Sigmoid colon (tissue), 7 donors: ENCODE measurements around the gene COL8A1. TPM values are rescaled to one million over a fixed set of nuclear protein-coding genes. Genes with fewer than 3 reads are reported as not detected.

ENCODE experiments used
- DNase-seq: peaks from one replicate; pipeline ENCODE4 v3.0.0-alpha.2; 2019
- H3K27ac ChIP-seq, 4 donors: fragments of 200-600 bp; sonication (generic); one replicate each; pipeline ENCODE4 v1.5.1; 2016 to 2019; ENCODE audit warnings: mild to moderate bottlenecking in 1 of 4
- H3K27me3 ChIP-seq, 3 donors: fragments of 200-600 bp; sonication (generic); one replicate each; pipeline ENCODE4 v1.5.1; 2019; ENCODE audit warnings: mild to moderate bottlenecking in 1 of 3
- H3K36me3 ChIP-seq, 4 donors: fragments of 200-600 bp; sonication (generic); one replicate each; pipeline ENCODE4 v1.5.1; 2016 to 2019
- H3K4me1 ChIP-seq, 4 donors: fragments of 200-600 bp; sonication (generic); one replicate each; pipeline ENCODE4 v1.5.1; 2017 to 2019
- H3K4me3 ChIP-seq, 4 donors: fragments of 200-600 bp; sonication (generic); one replicate each; pipeline ENCODE4 v1.5.1; 2017 to 2019; ENCODE audit warnings: mild to moderate bottlenecking in 2 of 4, moderate library complexity in 1 of 4
- H3K9me3 ChIP-seq, 4 donors: fragments of 200-600 bp in 3 of 4; sonication (generic) in 3 of 4; one replicate each; pipeline versions ENCODE4 v1.5.1 to v1.6.1; 2013 to 2019
- EP300 ChIP-seq, 4 donors: sonication (generic); formaldehyde crosslinking; IDR thresholded peaks; one replicate each; pipeline ENCODE4 v1.6.1; 2017; ENCODE audit warnings: antibody characterized with exemption in 4 of 4
- POLR2A ChIP-seq, 2 donors: fragments of 450-650 bp; IDR thresholded peaks; one replicate each; pipeline ENCODE4 v1.6.1; 2016; ENCODE audit warnings: antibody characterized with exemption in 2 of 2, mild to moderate bottlenecking in 2 of 2, moderate library complexity in 2 of 2
- POLR2AphosphoS5 ChIP-seq, 4 donors: sonication (generic); formaldehyde crosslinking; IDR thresholded peaks; one replicate each; pipeline ENCODE4 v1.6.1; 2017; ENCODE audit warnings: antibody characterized with exemption in 4 of 4
- WGBS, 2 donors: extraction: QIAGEN DNeasy Blood & Tissue Kit; methylation state at CpG; one replicate each; pipeline ENCODE4 v1.1.7; 2013; 5-methylcytosine and 5-hydroxymethylcytosine counted together
- intact Hi-C: fragments of 100-400 bp; cut with DNase I; formaldehyde crosslinking; loops from one replicate; pipeline ENCODE4 v1.15.1; 2023
- polyA plus RNA-seq, 3 donors: library from polyadenylated mRNA; stranded (reverse); fragments of 200-250 nt; gene quantifications; one replicate each; pipeline ENCODE4 v1.2.3, GENCODE V29; 2013
- total RNA-seq, 4 donors: library from RNA; depleted of rRNA; stranded (reverse); fragments of >200 nt; gene quantifications; one replicate each; pipeline ENCODE4 v1.1.0, GENCODE V29; 2016
- TF ChIP-seq, protein P1 (sequence below), 4 experiments: fragments of 450-650 bp in 3 of 4; fragments of 200-600 bp in 1 of 4; IDR thresholded peaks; one replicate each; pipeline ENCODE4 v1.5.1; 2016 to 2019; ENCODE audit warnings: antibody characterized with exemption in 4 of 4, mild to moderate bottlenecking in 3 of 4, moderate library complexity in 2 of 4
- donor health status: healthy with polysubstance abuse.
- donor health status: Bipolar disorder and iron deficiency.
- donor health status: healthy.

Gene COL8A1
- total and polyA plus RNA-seq, 7 donors = 0.23 to 39.6 (median 15.3) TPM

GRCh38 chr3:99624496-99625236, 13.7 kb upstream of the COL8A1 start:
- Histone ChIP-seq H3K9me3 (no peaks in the 10 kb centered on the region), H3K4me3 (no peak overlapping the region), H3K4me1 (no peaks in the 10 kb centered on the region), H3K27ac (no peak overlapping the region), H3K27me3 (no peaks in the 10 kb centered on the region), H3K36me3 (no peaks in the 10 kb centered on the region)
- intact Hi-C loops = no loop called here
- no peak for TF ChIP-seq EP300 (IDR thresholded peaks at IDR 0.05)
- no peak for TF ChIP-seq POLR2A (IDR thresholded peaks at IDR 0.05)
- TF ChIP-seq, protein P1, sequence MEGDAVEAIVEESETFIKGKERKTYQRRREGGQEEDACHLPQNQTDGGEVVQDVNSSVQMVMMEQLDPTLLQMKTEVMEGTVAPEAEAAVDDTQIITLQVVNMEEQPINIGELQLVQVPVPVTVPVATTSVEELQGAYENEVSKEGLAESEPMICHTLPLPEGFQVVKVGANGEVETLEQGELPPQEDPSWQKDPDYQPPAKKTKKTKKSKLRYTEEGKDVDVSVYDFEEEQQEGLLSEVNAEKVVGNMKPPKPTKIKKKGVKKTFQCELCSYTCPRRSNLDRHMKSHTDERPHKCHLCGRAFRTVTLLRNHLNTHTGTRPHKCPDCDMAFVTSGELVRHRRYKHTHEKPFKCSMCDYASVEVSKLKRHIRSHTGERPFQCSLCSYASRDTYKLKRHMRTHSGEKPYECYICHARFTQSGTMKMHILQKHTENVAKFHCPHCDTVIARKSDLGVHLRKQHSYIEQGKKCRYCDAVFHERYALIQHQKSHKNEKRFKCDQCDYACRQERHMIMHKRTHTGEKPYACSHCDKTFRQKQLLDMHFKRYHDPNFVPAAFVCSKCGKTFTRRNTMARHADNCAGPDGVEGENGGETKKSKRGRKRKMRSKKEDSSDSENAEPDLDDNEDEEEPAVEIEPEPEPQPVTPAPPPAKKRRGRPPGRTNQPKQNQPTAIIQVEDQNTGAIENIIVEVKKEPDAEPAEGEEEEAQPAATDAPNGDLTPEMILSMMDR (IDR thresholded peaks at IDR 0.05) = no peak
- no peak for TF ChIP-seq POLR2AphosphoS5 (IDR thresholded peaks at IDR 0.05)
- no peak for DNase-seq
- 90 to 97% methylated on average over 2 of the region's 2 CpGs for WGBS, 2 donors

DNA sequence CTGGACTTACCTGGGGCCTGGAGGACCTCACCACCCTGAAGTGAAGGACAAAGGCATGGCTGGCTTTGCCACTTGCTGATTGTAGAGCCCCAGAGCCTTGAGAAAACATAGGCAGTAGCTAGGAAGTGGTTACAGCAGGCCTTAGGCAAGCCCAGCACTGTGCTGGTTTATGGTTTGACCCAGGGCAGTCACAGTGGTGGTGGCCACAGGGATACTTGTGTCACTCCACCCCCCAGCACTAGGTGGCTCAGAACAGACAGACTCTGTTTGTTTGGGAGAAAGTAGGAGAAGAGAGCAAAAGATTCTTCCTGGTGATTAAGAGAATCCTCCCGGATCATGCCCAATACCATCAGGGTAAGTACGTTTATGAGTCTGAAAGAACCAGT, 13.2 kb upstream of the COL8A1 start:
- no peaks in the 10 kb centered on the region for H3K36me3 ChIP-seq
- no peak overlapping the region for H3K4me3 ChIP-seq
- intact Hi-C loops = no loop called here
- WGBS, 2 donors = 71 to 94% methylated on average over 2 of the region's 2 CpGs
- H3K9me3 ChIP-seq = no peaks in the 10 kb centered on the region
- H3K27me3 ChIP-seq = no peaks in the 10 kb centered on the region
- H3K27ac ChIP-seq = no peak overlapping the region
- H3K4me1 ChIP-seq = no peaks in the 10 kb centered on the region
- DNase-seq = no peak
- TF ChIP-seq EP300 (IDR thresholded peaks at IDR 0.05) (no peak), POLR2A (IDR thresholded peaks at IDR 0.05) (no peak), POLR2AphosphoS5 (IDR thresholded peaks at IDR 0.05) (no peak)
- TF ChIP-seq, protein P1 (IDR thresholded peaks at IDR 0.05) = no peak

DNA sequence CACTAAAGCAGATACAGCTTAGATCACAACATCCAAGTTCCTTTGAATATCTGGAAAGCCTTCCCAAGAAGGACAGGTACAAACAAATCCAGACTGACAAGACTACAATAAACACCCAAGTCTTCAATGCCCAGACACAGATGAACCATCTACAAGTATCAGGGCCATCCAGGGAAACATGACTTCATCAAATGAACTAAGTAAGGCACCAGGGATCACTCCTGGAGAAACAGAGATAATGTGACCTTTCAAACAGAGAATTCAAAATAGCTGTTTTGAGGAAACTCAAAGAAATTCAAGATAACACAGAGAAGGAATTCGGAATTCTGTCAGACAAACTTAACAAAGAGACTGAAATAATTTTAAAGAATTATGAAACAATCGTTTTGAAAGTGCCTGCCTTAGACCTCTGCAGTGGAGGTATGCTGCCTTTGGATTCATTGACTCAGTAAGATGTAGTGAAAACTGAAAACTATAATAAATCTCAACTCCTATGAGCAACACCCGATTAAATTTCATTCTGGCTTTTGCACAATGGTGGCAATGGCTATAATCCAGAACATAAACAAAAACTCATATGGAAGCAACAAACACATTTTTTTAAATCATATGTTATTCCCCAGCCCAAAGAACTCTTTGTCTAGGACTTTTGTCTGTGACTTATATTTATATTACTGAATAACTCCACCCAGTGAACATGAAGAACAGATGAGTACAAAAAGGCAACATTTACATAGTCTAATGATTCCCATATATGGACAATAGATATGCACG, 12.6 kb upstream of the COL8A1 start:
- H3K36me3 ChIP-seq = no peaks in the 10 kb centered on the region
- no peaks in the 10 kb centered on the region for H3K27me3 ChIP-seq
- TF ChIP-seq, protein P1 (IDR thresholded peaks at IDR 0.05) = no peak
- TF ChIP-seq POLR2AphosphoS5 (IDR thresholded peaks at IDR 0.05) = no peak
- no peak for TF ChIP-seq EP300 (IDR thresholded peaks at IDR 0.05)
- no peak for TF ChIP-seq POLR2A (IDR thresholded peaks at IDR 0.05)
- no peak for DNase-seq
- no peaks in the 10 kb centered on the region for H3K4me1 ChIP-seq
- WGBS, 2 donors = 56 to 79% methylated on average over 4 of the region's 4 CpGs
- H3K9me3 ChIP-seq = no peaks in the 10 kb centered on the region
- intact Hi-C loops = no loop called here
- no peak overlapping the region for H3K4me3 ChIP-seq
- no peak overlapping the region for H3K27ac ChIP-seq

- intact Hi-C loops = no loop called here
- no peaks in the 10 kb centered on the region for H3K36me3 ChIP-seq
- TF ChIP-seq POLR2A (IDR thresholded peaks at IDR 0.05) = no peak
- TF ChIP-seq, protein P1 (IDR thresholded peaks at IDR 0.05) = no peak
- TF ChIP-seq EP300 (IDR thresholded peaks at IDR 0.05) = no peak
- no peak for TF ChIP-seq POLR2AphosphoS5 (IDR thresholded peaks at IDR 0.05)
- WGBS, 2 donors = 64 to 65% methylated on average over 1 of the region's 1 CpG
- DNase-seq = no peak
- H3K4me1 ChIP-seq = no peaks in the 10 kb centered on the region
- H3K9me3 ChIP-seq = no peaks in the 10 kb centered on the region
- H3K4me3 ChIP-seq = no peak overlapping the region
- no peak overlapping the region for H3K27ac ChIP-seq
- H3K27me3 ChIP-seq = no peaks in the 10 kb centered on the region
Measured at GRCh38 chr3:99626417-99626788, 12.0 kb upstream of the COL8A1 start.
